ENCODE measurements around the gene NAP1L1.

GRCh38 chr12:76113800-76114757 lies 29.6 kb upstream of the NAP1L1 start:
- TF ChIP-seq POLR2A (IDR thresholded peaks at IDR 0.05; ENCODE audit: low read depth, low read length) (no peak), POLR2AphosphoS5 (IDR thresholded peaks at IDR 0.05; ENCODE audit: low read depth, low read length) (no peak), TAF1 (IDR thresholded peaks at IDR 0.05; ENCODE audit: low read depth, low read length) (no peak), SPI1 (IDR thresholded peaks at IDR 0.05; ENCODE audit: low read depth, low read length) (no peak), POU2F2 (IDR thresholded peaks at IDR 0.05; ENCODE audit: low read depth, low read length) (no peak)

Data from GM12891 (cell line).